HG03432 (cell line): ENCODE data around the gene ETNK2.

ENCODE experiments used
- ATAC-seq: cut with Tn5 transposase; IDR thresholded peaks from one replicate; pipeline ENCODE4 v1.9.1; 2021; ENCODE audit warnings: mild to moderate bottlenecking, moderate library complexity; ENCODE audit not compliant: unreplicated experiment

Gene ETNK2

GRCh38 chr1:204083491-204083890 lies 68.4 kb downstream of the ETNK2 start:
- no peak for ATAC-seq

GRCh38 chr1:204081791-204082513 lies 69.9 kb downstream of the ETNK2 start:
- ATAC-seq = no peak

GRCh38 chr1:204081164-204081790 lies 70.6 kb downstream of the ETNK2 start:
- ATAC-seq = no peak
